ENCODE measurements around the gene MUC6.

MUC6 gene

DNA sequence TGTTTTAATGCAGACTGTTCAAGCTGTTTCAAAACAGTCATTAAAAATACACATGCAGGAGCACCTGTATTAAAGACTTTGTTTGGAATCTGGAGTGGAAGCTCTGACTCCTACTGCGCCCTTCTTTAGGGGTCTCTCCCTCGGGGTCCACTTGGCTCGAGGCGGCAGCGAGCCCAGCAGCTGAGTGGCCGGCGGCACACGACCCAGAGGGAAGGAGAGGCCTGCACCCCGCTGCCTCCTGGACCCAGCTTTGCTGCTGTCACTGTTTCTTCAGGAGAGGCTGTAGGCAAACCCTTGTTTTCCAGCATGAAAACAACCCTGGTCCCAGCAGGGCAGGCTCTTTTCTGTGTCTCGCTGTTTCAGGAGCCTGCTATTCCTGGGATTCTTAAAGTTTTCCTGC is 29.2 kb downstream of the MUC6 start:
- no peak for DNase-seq (ENCODE audit: low spot score)

DNA sequence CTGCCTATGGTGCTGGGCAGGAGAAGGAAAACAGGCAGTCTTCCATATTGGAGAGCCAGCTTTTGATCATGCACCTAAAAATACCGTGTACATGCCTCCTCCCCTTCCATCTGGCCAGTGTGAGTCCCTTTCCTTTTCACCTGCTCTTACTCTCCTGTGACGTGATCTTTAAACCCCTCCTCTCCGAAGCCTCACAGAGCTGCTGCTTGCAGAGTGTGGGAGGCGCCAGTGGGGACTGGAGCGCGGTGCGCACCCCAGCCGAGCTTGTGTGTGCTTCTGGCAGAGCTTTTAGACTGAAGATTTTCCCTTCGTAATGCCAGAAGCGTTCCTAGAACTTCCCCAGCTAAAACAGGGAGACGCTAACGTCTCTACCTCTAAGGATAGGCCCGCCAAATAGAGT is 29.8 kb downstream of the MUC6 start:
- DNase-seq (ENCODE audit: low spot score), result no peak

DNA sequence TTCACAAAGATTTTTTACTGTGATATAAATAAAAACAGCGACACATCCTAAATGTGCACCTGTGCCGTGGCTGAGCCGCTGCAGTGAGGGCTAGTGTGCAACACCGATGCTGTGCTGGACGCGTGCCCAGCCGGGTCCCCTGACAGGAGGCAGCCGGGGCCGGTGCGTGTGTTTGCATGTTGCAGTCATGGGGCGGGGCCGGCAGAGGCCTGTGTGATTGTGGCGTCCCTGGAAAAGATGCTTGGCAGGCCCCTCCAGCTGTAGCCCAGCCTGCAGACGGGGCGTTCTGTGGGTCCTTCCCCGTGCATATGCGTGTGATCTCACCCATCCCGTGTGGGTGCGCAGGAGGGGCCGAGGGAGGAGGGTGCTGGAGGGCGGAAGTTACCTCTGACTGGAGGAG is 30.6 kb downstream of the MUC6 start:
- DNase-seq (ENCODE audit: low spot score), result no peak

DNA sequence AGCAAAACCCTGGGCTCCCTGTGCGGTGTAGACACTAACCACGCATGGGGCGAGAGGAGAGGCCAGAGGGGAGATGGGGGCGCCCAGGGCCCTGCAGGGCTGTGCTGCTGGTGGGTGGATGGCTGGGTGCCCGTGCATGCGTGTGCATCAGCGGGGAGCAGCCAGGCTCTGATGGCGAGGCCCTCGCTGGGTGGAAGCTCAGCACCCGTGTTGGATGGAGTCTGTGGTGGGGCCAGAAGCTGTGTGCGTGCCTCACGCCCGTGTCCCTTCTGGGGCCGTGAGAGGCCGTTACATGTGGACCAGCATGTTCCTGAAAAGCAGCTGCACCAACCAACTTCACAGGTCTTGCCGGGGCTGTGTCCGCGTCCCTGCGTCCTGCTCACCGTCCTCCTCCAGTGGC is 33.4 kb downstream of the MUC6 start:
- DNase-seq (ENCODE audit: low spot score), result no peak

DNA sequence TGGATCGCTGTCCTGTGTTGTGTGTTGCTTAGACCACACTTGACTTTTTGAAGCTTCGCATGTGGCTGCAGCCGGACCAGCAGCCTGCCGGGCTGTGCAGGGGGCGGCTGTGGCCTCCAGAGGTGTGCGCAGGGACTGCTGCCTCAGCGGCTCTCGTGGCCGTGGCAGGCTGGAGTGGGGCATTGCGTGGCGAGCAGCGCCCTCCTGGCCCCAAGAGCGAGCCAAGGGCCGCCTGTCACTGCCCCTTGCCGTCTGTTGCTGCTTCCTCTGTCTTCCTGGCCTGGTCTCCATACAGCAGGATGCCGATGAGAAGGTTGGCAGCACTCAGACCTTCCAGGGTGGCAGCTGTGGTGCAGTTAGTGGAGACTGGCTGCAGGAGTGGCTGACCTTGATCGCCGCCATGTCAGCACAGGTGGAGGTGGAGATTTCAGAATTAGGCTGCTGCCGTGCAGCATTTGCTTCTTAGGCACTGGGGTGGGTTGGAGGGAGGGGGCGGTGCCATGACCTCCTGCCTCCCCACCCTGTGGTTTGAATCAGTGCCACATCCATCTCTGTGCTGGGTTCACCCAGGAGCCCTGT is 34.0 kb downstream of the MUC6 start:
- no peak for DNase-seq (ENCODE audit: low spot score)

DNA sequence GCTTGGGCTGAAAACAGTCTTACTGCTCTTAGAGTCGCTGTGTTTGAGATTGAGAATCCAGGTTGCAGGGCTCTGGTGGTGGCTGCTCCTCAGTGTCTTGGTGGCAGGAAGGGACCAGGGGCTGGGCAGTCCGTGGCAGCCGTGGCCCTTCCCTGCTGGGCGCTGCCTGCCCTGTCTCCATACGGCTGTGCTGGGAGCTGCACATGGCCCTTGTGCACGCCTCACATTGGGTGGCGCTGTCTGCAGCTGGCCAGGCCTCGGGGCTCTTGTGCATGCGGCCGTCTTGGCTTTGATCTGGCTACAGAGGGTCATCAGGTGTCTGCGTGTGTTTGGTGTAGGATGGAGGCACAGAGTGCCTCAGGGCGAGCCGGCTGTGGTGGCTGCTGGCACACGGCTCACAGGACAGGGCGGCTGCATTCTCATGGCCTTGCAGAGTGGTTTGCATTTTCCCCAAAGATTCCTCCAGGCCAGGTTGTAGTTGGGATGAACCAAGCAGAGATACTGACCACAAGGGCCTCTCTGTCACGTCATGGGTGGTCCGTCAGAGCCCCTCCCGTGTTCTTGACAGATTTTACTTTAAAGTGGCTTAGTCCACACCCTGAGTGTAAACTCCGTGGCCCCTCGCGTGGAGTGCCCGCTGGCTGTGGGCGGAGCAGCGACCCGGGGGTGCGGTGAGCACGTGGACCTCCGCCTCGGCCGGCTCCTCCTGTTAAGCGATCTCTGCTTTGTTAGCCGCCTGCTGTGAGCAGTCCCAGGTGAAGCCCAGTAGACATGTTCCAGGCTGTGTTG is 34.7 kb downstream of the MUC6 start:
- no peak for DNase-seq (ENCODE audit: low spot score)

DNA sequence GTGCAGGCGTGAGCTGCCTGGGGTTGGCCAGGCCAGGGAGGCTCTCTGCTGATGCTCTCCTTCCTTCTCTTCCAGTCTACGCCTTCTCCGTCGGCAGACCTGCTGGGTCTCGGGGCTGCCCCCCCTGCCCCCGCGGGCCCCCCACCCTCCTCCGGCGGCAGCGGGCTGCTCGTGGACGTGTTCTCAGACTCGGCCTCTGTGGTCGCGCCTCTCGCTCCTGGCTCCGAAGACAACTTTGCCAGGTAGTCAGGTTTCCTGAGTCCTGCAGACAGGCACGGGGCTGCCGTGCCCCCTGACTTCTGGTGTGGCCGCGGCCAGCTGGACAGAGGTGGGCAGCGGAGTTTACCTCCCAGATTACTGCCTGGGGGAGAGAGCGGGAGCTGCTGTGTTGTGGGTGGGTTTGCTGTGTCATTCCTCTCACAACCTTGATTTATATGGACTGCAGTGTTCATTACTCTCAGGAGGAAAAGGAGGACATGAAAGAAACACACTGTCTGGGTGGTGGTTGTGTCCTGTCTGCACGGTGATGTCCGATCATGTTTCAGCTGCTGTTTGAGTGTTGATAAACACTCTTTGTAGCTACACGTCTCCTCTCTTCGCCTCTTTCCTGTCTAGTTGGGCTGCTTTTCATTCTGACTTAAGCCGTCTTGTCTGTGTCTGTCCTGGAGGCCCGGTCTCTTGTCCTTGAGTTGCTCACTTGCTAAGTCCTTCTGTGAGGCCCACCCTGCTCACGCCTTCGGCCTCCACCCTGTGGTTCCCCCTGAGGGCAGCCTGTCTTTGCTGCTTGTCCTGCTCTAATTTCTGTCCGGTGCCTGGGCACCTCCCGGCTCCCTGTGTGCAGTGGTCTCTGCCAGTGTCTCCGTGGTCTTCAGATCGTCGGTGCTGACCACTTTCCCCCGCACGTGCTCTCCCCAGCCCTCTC is 35.9 kb downstream of the MUC6 start:
- DNase-seq (ENCODE audit: low spot score), result no peak

DNA sequence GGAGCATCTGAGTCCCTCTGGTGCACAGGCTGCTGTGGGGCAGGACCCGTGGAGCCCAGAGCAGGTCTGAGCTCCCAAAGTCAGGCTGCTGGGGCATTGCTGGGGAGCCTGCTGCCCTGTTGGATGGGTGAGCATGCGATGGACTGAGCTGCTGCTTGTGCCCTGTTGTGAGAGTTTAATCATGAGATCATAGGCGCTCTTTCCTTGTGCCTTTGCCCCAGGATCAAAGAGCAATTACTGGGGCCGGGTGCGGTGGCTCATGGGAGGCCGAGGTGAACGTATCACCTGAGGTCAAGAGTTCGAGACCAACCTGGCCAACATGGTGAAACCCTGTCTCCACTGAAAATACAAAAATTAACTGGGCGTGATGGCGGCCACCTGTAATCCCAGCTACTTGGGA is 37.5 kb downstream of the MUC6 start:
- no peak for DNase-seq (ENCODE audit: low spot score)

DNA sequence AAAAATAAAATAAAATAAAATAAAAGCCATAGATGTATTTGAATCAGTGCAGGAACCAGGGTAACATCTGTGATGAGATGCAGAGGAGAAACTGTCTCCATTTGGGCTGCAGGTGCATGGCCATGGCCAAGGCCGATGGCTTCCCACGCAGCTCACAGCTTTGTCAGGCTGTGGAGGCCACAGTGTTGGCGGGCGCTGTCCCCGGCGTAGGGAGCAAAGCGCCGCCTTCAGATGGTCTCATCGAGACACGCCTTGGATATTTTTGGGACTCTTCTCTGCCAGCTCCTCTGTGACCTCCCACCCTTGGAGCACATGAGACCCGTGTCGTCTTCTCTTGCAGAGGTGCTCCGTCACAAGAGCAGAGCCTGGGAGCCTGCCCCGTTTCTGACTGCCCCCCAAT is 38.6 kb downstream of the MUC6 start:
- no peak for DNase-seq (ENCODE audit: low spot score)

DNA sequence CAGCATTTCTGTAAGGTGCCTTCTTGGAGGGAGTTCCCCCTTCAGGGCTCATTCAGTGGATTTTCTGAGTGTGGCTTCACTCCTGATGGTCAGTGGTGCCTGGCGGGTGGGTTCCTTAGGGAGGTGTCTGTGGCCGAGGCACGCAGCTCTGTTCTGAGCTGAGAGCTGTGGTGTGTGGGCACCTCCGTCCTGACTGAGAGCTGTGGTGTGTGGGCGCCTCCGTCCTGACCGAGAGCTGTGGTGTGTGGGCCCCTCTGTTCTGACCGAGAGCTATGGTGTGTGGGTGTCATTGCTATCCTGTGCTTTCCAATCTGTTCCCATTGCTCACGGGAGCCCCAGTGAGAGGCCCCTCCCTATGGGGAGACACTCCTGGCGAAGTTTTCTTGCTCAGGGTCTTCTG is 39.8 kb downstream of the MUC6 start:
- no peak for DNase-seq (ENCODE audit: low spot score)

DNA sequence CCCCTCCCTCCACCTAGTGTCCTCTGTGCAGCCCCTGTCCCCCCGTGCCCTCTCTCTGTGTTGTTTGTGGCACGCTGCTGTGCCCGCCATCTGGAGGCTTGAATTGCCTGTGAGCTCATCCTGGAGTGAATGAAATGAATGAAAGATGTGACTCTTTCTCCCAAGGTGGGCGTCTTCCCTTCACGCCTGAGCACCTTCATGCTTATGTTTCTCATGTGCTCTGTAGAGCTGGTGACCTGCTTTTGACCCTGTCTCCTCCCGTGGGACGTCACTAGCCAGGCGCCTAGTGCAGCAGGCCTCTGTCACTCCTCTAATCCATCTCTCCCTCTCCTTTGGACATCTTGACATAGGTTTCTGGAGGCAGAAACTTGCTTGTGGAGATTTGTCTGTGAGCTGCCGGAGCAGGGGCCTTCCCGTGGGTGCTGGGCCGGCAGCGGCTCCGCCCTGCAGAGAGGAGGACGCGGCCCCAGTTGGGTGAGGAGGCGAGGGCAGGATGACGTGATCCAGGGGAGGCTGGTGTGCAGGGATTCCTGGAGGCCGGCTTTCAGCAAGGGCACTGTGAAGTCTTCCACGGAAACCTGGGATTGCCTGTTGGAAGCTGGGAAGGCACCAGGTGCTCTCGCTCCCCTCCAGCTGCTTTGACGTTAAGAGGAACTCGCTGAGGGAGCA is 40.6 kb downstream of the MUC6 start:
- no peak for DNase-seq (ENCODE audit: low spot score)

DNA sequence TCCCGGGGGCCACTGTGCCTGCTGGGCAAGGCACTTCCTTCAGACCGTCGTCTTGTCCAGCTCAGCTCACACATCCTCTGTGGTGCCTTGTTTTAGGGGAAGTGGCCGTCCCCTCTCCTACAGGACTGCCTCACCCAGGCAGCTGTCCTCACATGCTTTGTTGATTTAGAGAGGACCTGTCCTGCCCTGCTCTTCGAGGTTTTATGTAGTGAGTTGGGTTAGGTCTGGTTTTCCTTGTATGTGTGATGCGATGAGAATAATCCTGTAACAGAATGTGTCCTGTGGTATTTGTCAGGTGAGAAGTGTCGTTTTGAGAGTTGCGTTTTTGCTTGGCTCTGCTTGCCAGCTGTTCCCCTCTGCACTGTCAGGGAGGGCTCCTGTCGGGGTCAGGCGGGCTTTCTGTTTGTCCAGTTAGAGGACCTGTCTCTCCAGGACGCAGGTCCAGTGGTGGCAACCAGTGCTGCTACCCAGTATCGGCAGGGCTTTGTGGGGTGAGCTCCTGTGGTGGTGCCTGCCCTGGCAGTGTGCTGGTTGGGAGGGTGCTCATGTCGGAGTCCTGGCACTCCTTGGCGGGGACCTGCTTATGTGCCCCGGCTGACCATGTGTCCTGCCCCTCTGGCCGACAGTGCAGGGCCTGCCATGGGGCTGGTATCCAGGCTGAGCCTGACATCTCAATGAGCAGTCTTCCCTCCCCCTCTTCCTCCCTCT is 41.3 kb downstream of the MUC6 start:
- DNase-seq (ENCODE audit: low spot score), result no peak

DNA sequence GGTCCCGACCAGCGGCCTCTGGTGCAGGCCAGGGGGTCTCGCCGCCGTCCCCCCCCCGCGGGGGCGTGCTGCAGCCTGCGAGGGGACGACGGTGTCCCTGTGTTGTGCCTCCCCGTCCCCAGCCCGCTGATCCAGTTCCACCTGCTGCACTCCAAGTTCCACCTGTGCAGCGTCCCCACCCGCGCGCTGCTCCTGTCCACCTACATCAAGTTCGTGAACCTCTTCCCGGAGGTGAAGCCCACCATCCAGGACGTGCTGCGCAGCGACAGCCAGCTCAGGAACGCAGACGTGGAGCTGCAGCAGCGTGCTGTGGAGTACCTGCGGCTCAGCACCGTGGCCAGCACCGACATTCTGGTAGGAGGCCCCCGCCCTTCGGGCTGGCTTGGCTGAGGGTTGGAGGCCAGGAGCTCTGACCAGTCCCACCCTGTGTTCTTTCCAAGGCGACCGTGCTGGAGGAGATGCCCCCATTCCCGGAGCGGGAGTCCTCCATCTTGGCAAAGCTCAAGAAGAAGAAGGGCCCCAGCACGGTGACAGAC is 42.8 kb downstream of the MUC6 start:
- DNase-seq (ENCODE audit: low spot score), result no peak

DNA sequence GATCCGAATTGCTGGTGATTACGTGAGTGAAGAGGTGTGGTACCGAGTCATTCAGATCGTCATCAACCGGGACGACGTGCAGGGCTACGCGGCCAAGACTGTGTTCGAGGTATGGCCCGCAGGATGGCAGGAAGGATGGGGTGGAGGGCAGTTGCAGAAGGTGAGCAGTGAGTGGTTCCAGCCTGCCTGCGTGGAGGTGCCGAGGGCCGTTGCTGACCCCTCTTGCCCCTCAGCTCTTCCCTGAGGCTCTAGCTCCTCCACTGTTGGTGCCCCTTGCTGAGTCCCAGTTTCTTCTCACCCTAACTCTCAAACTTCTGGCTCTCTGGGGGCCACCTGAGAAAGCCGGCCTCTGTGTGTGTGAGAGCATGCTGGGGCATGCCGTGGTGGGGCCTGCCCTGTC is 43.9 kb downstream of the MUC6 start:
- DNase-seq (ENCODE audit: low spot score), result no peak

DNA sequence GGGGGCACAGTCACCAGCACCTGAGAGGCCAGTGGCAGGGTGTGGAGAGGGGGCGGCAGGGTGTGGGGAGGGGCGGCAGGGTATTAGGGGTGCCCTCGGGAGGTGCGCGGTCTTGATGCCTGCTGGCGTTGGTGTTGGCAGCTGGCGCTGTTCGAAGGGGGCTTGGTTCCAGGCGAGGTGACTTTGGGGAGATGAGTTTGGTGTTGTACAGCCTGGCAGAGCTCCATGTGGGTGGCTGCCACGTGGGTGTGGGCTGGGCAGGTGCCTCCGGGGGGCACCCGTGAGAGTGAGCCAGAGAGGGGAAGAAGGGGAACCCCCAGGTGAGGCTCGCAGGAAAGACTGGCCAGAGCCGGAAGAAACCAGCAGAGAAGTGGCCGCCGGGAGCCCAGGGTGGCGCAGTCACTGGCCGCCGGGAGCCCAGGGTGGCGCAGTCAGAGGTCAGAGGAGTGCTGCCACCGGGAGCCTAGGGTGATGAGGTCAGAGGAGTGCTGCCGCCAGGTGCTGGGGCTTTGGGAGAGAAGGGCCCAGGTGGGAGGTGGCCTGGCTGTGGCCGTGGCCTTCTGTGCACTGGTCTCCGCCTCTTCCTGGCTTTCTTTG is 44.7 kb downstream of the MUC6 start:
- DNase-seq (ENCODE audit: low spot score), result no peak

DNA sequence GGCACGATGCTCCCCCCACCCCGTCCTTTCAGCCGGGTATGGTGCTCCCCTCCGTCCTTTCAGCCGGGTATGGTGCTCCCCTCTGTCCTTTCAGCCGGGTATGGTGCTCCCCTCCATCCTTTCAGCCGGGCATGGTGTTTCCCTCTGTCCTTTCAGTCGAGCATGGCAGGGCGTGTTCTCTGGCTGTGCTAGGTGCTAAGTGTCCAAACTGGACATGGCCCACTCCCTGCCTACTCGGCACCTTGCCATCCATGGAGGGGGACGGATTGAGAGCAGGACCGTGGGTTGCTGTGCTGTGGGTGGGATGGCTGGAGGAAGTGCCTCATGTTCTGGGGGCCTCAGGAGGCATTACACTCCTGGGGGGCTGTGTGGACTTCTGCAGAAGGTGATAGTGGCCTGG is 45.5 kb downstream of the MUC6 start:
- DNase-seq (ENCODE audit: low spot score), result no peak

DNA sequence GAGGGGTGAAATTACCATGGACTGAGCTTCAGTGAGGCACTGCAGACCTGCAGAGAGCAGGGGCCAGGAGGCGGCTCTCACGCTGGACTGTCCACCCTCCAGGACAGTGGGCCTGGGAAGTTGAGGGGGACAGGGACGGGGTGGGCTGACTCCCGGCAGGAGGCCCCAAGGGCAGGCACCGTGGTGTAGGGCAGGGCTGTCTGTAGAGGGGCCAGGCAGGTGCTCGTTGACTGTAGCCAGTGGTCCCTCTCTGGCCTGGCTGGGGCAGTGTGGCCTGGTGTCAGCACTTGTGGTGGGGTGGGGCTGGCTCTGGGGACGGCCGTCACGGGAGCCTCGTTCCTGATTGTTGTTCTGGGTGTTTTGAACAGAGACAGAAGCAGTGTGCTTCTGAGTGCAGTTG is 46.4 kb downstream of the MUC6 start:
- DNase-seq (ENCODE audit: low spot score), result no peak

DNA sequence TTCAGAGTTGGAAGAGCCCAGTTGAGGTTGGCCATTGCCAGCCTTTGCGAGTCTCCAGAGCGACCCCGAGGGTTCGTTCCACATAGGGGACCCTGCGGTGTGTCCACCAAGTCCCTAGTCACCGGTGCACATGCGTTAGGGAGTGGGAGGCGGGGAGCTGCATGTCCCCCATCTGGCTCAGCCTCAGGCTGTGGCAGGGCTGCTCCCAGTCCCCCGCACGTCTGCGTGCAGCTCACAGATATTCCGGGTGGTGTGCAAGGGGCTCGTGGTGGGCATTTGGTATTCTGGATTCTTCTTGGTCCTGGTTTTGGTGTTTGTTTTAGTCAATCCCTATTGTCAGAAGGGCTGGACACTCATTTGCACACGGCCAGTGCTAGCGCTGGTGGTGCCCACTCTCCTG is 48.8 kb downstream of the MUC6 start:
- DNase-seq (ENCODE audit: low spot score), result no peak

DNA sequence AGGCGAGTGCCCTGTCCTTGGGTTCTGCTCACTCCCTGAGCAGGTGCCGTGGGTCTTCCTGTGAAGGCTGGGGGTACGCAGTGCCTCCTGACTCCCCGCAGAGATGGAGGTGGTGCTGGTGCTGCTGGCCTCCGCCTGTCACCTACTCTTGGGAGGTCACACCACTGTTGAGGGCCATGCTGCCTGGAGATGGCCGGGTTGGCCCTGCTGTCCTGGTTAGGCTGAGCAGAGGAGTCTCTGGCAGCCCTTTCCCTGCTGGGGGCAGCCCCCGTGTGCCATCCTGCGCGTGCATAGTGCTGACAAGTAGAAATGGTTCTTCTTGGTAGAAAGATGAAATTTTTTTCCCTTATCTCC is 49.6 kb downstream of the MUC6 start:
- DNase-seq (ENCODE audit: low spot score), result no peak

DNA sequence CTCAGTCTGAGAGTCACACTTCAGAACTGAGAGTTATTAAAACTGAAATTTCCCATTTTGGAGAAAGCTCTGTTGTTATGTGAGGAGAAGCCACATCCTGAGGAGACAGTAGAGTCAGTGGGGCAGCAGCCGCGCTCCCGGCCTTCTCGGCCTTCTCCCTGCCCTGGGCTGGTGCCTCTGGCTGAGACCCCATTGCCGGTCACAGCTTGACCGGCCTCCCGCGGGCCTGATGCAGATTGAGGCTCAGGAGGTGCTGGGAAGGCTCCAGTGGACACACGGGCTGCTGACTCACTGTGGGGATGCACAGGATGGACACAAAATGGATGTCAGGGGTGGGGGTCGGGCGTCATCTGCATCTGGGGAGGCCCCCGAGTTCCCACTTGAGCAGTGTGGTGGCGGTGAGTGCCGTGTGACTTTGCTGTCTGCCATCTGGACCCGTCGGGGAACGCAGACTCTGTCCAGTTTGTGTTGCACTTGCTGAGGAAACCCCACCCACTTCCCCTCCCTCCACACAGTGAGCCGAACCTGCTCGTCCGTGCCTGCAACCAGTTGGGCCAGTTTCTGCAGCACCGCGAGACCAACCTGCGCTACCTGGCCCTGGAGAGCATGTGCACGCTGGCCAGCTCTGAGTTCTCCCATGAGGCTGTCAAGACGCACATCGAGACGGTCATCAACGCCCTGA is 50.1 kb downstream of the MUC6 start:
- DNase-seq (ENCODE audit: low spot score), result no peak

DNA sequence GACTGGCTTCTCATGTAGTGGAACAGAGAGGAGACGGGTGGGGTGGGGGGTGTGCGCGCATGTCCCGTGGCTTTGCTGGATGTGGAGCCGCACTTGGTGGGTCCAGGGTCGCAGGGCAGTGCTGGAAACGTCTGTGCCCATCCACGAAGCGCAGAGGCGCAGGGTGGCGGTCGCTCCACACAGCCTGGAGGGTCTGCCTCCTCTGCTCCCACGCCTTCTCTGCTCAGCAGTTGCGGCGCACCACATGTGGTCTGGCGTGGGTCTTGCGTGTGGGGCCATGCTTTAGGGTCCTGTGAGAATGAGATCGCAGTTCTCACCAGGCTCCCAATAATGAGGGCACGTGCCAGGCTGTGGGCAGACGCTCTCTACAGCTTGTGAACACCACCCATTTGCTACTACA is 50.7 kb downstream of the MUC6 start:
- DNase-seq (ENCODE audit: low spot score), result no peak
